H1 (cell line): ENCODE measurements around the gene MARS1. TPM values are rescaled to one million over a fixed set of nuclear protein-coding genes. Genes with fewer than 3 reads are reported as not detected.

Experiments used
- CBX8 ChIP-seq: fragments of 300-800, 300-1000 bp; sonication (generic); IDR thresholded peaks from 2 replicates; pipeline ENCODE4 v1.7.1; 2016; ENCODE audit warnings: low read depth, low read length, borderline replicate concordance
- FOSL1 ChIP-seq: IDR thresholded peaks from 2 replicates; pipeline ENCODE4 v1.6.1; 2011; ENCODE audit warnings: mild to moderate bottlenecking, low read depth, low read length, moderate library complexity; ENCODE audit not compliant: insufficient read depth
- JUND ChIP-seq: IDR thresholded peaks from 2 replicates; pipeline ENCODE4 v1.6.1; 2011; ENCODE audit warnings: mild to moderate bottlenecking, improper control_type of control experiment, low read length
- POU5F1 ChIP-seq: IDR thresholded peaks from 2 replicates; pipeline ENCODE4 v1.6.1; 2011; ENCODE audit warnings: low read depth, mild to moderate bottlenecking, low read length, moderate library complexity
- TEAD4 ChIP-seq: IDR thresholded peaks from 2 replicates; pipeline ENCODE4 v1.6.1; 2012; ENCODE audit warnings: low read depth, low read length, inconsistent platforms, mixed read lengths
- polyA plus RNA-seq, 7 experiments: library from polyadenylated mRNA; depleted of rRNA in 3 of 7; stranded (reverse) in 5 of 7; unstranded in 2 of 7; fragments of >200 nt in 5 of 7; fragments of 200-250 nt in 2 of 7; gene quantifications; 1 replicate in 5 of 7; 2 replicates in 1 of 7; 4 replicates in 1 of 7; pipeline versions ENCODE4 v1.2.1 to v1.2.3, GENCODE V29; 2011 to 2013; ENCODE audit warnings: missing spikeins in 2 of 7, mixed read lengths in 2 of 7
- total RNA-seq: library from RNA; stranded (reverse); fragmentation: NEBNext Ultra II Directional; extraction: Animal tissue kit (Norgen Biotek cat#: 25700); gene quantifications from 2 replicates; pipeline ENCODE4 v1.2.1, GENCODE V29; 2021
- TF ChIP-seq, protein P1 (sequence below): fragments of 300-600 bp; sonication (generic); IDR thresholded peaks from 2 replicates; pipeline ENCODE4 v1.7.1; 2012; ENCODE audit warnings: low read length, moderate library complexity, mild to moderate bottlenecking, inconsistent platforms; ENCODE audit not compliant: insufficient replicate concordance

The MARS1 gene
- total and polyA plus RNA-seq, 2 of the 8 experiments (the other 6 are each of a cell fraction or from before 2014, with no cell fraction given): 194 to 407 TPM

- TF ChIP-seq, protein P1, sequence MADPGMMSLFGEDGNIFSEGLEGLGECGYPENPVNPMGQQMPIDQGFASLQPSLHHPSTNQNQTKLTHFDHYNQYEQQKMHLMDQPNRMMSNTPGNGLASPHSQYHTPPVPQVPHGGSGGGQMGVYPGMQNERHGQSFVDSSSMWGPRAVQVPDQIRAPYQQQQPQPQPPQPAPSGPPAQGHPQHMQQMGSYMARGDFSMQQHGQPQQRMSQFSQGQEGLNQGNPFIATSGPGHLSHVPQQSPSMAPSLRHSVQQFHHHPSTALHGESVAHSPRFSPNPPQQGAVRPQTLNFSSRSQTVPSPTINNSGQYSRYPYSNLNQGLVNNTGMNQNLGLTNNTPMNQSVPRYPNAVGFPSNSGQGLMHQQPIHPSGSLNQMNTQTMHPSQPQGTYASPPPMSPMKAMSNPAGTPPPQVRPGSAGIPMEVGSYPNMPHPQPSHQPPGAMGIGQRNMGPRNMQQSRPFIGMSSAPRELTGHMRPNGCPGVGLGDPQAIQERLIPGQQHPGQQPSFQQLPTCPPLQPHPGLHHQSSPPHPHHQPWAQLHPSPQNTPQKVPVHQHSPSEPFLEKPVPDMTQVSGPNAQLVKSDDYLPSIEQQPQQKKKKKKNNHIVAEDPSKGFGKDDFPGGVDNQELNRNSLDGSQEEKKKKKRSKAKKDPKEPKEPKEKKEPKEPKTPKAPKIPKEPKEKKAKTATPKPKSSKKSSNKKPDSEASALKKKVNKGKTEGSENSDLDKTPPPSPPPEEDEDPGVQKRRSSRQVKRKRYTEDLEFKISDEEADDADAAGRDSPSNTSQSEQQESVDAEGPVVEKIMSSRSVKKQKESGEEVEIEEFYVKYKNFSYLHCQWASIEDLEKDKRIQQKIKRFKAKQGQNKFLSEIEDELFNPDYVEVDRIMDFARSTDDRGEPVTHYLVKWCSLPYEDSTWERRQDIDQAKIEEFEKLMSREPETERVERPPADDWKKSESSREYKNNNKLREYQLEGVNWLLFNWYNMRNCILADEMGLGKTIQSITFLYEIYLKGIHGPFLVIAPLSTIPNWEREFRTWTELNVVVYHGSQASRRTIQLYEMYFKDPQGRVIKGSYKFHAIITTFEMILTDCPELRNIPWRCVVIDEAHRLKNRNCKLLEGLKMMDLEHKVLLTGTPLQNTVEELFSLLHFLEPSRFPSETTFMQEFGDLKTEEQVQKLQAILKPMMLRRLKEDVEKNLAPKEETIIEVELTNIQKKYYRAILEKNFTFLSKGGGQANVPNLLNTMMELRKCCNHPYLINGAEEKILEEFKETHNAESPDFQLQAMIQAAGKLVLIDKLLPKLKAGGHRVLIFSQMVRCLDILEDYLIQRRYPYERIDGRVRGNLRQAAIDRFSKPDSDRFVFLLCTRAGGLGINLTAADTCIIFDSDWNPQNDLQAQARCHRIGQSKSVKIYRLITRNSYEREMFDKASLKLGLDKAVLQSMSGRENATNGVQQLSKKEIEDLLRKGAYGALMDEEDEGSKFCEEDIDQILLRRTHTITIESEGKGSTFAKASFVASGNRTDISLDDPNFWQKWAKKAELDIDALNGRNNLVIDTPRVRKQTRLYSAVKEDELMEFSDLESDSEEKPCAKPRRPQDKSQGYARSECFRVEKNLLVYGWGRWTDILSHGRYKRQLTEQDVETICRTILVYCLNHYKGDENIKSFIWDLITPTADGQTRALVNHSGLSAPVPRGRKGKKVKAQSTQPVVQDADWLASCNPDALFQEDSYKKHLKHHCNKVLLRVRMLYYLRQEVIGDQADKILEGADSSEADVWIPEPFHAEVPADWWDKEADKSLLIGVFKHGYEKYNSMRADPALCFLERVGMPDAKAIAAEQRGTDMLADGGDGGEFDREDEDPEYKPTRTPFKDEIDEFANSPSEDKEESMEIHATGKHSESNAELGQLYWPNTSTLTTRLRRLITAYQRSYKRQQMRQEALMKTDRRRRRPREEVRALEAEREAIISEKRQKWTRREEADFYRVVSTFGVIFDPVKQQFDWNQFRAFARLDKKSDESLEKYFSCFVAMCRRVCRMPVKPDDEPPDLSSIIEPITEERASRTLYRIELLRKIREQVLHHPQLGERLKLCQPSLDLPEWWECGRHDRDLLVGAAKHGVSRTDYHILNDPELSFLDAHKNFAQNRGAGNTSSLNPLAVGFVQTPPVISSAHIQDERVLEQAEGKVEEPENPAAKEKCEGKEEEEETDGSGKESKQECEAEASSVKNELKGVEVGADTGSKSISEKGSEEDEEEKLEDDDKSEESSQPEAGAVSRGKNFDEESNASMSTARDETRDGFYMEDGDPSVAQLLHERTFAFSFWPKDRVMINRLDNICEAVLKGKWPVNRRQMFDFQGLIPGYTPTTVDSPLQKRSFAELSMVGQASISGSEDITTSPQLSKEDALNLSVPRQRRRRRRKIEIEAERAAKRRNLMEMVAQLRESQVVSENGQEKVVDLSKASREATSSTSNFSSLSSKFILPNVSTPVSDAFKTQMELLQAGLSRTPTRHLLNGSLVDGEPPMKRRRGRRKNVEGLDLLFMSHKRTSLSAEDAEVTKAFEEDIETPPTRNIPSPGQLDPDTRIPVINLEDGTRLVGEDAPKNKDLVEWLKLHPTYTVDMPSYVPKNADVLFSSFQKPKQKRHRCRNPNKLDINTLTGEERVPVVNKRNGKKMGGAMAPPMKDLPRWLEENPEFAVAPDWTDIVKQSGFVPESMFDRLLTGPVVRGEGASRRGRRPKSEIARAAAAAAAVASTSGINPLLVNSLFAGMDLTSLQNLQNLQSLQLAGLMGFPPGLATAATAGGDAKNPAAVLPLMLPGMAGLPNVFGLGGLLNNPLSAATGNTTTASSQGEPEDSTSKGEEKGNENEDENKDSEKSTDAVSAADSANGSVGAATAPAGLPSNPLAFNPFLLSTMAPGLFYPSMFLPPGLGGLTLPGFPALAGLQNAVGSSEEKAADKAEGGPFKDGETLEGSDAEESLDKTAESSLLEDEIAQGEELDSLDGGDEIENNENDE: no peak
- TF ChIP-seq CBX8 (no peak), JUND (no peak), POU5F1 (no peak), FOSL1 (no peak), TEAD4 (no peak)
Measured at GRCh38 chr12:57471661-57472060, 16.2 kb upstream of the MARS1 start (continued).
